Activated naive CD8-positive, alpha-beta T cell (primary cell): ENCODE results near the gene NSD1.
"Not testable (repeated sequence)": the region's sequence is repeated elsewhere in the genome, so short reads cannot be mapped to it uniquely, and the experiment has no call there.

Experiments
- H3K27ac Mint-ChIP-seq: one replicate; pipeline ENCODE4 v1.8.0; 2021; ENCODE audit warnings: mixed read lengths
- H3K27me3 Mint-ChIP-seq: one replicate; pipeline ENCODE4 v1.8.0; 2021; ENCODE audit warnings: mixed read lengths
- H3K36me3 Mint-ChIP-seq: one replicate; pipeline ENCODE4 v1.8.0; 2021; ENCODE audit warnings: mixed read lengths
- H3K4me1 Mint-ChIP-seq: one replicate; pipeline ENCODE4 v1.8.0; 2021; ENCODE audit warnings: low read depth, mixed read lengths
- H3K4me3 Mint-ChIP-seq: one replicate; pipeline ENCODE4 v1.8.0; 2021; ENCODE audit warnings: mild to moderate bottlenecking, mixed read lengths
- H3K9me3 Mint-ChIP-seq: one replicate; pipeline ENCODE4 v1.8.0; 2021; ENCODE audit warnings: low read depth, mixed read lengths

Gene NSD1

GRCh38 chr5:177303121-177303924 is 169.8 kb downstream of the NSD1 start, which contains the start of the genes PRELID1 and RAB24:
PRELID1 (plus strand) TSS chr5:177303799; CDS start chr5:177303986, 187 bp downstream.
RAB24 (minus strand) TSS chr5:177303719; CDS start chr5:177303288, 431 bp downstream.
- no peaks in the 10 kb centered on the region for H3K27me3 Mint-ChIP-seq
- H3K27ac Mint-ChIP-seq = peak within 1 kb of the TSS; percentile 91
- H3K4me1 Mint-ChIP-seq = peaks cover 64% of the 10 kb centered on the region
- H3K36me3 Mint-ChIP-seq = peaks cover 8% of the 10 kb centered on the region
- peak within 1 kb of the TSS; percentile 98 for H3K4me3 Mint-ChIP-seq
- no peaks in the 10 kb centered on the region for H3K9me3 Mint-ChIP-seq

GRCh38 chr5:177303925-177304391 is 170.4 kb downstream of the NSD1 start:
- H3K27me3 Mint-ChIP-seq = no peaks in the 10 kb centered on the region
- peak overlapping the region; percentile 91 for H3K27ac Mint-ChIP-seq
- H3K9me3 Mint-ChIP-seq = no peaks in the 10 kb centered on the region
- H3K4me3 Mint-ChIP-seq = peak overlapping the region; percentile 98
- H3K4me1 Mint-ChIP-seq = peaks cover 61% of the 10 kb centered on the region
- peaks cover 8% of the 10 kb centered on the region for H3K36me3 Mint-ChIP-seq

- H3K27me3 Mint-ChIP-seq = no peaks in the 10 kb centered on the region
- no peaks in the 10 kb centered on the region for H3K9me3 Mint-ChIP-seq
- peaks cover 8% of the 10 kb centered on the region for H3K36me3 Mint-ChIP-seq
- H3K27ac Mint-ChIP-seq = peak overlapping the region; percentile 91
- H3K4me3 Mint-ChIP-seq = peak overlapping the region; percentile 98
- peaks cover 60% of the 10 kb centered on the region for H3K4me1 Mint-ChIP-seq
Observed at GRCh38 chr5:177304392-177305119, 171.0 kb downstream of the NSD1 start.

- H3K9me3 Mint-ChIP-seq, H3K27me3 Mint-ChIP-seq, H3K36me3 Mint-ChIP-seq: not testable (repeated sequence)
- peak overlapping the region; percentile 58 for H3K27ac Mint-ChIP-seq
- peaks cover 57% of the 10 kb centered on the region for H3K4me1 Mint-ChIP-seq
- peak overlapping the region; percentile 98 for H3K4me3 Mint-ChIP-seq
Observed at GRCh38 chr5:177306103-177306640, 172.6 kb downstream of the NSD1 start.

GRCh38 chr5:177306674-177307543 is 173.3 kb downstream of the NSD1 start:
- Mint-ChIP-seq H3K27ac (peak overlapping the region; percentile 43), H3K36me3 (peaks cover 8% of the 10 kb centered on the region), H3K27me3 (no peaks in the 10 kb centered on the region), H3K9me3 (no peaks in the 10 kb centered on the region), H3K4me3 (peak overlapping the region; percentile 9), H3K4me1 (peaks cover 49% of the 10 kb centered on the region)

GRCh38 chr5:177307544-177308363 is 174.2 kb downstream of the NSD1 start:
- peaks cover 8% of the 10 kb centered on the region for H3K36me3 Mint-ChIP-seq
- H3K4me1 Mint-ChIP-seq = peaks cover 47% of the 10 kb centered on the region
- no peak overlapping the region for H3K4me3 Mint-ChIP-seq

GRCh38 chr5:177308740-177309139 is 175.2 kb downstream of the NSD1 start:
- H3K27ac Mint-ChIP-seq = no peak overlapping the region
- no peaks in the 10 kb centered on the region for H3K9me3 Mint-ChIP-seq
- H3K36me3 Mint-ChIP-seq = peaks cover 8% of the 10 kb centered on the region
- no peaks in the 10 kb centered on the region for H3K27me3 Mint-ChIP-seq
- peaks cover 47% of the 10 kb centered on the region for H3K4me1 Mint-ChIP-seq
- no peak overlapping the region for H3K4me3 Mint-ChIP-seq

More at GRCh38 chr5:177307544-177308363, 174.2 kb downstream of the NSD1 start:
- H3K27me3 Mint-ChIP-seq = no peaks in the 10 kb centered on the region
- H3K27ac Mint-ChIP-seq = no peak overlapping the region
- H3K9me3 Mint-ChIP-seq = no peaks in the 10 kb centered on the region

- peak overlapping the region; percentile 62 for H3K4me3 Mint-ChIP-seq
- no peaks in the 10 kb centered on the region for H3K9me3 Mint-ChIP-seq
- peaks cover 44% of the 10 kb centered on the region for H3K4me1 Mint-ChIP-seq
- no peaks in the 10 kb centered on the region for H3K27me3 Mint-ChIP-seq
- peaks cover 8% of the 10 kb centered on the region for H3K36me3 Mint-ChIP-seq
- peak overlapping the region; percentile 22 for H3K27ac Mint-ChIP-seq
Observed at GRCh38 chr5:177309351-177310191, 176.0 kb downstream of the NSD1 start.

GRCh38 chr5:177310332-177310731 is 176.8 kb downstream of the NSD1 start:
- Mint-ChIP-seq H3K27me3 (no peaks in the 10 kb centered on the region), H3K9me3 (no peaks in the 10 kb centered on the region), H3K36me3 (peaks cover 7% of the 10 kb centered on the region), H3K27ac (no peak overlapping the region), H3K4me1 (peaks cover 37% of the 10 kb centered on the region), H3K4me3 (no peak overlapping the region)

- Mint-ChIP-seq H3K27ac (peak overlapping the region; percentile 25), H3K4me3 (peak overlapping the region; percentile 84), H3K9me3 (no peaks in the 10 kb centered on the region), H3K36me3 (peaks cover 4% of the 10 kb centered on the region), H3K4me1 (peaks cover 33% of the 10 kb centered on the region), H3K27me3 (no peaks in the 10 kb centered on the region)
Observed at GRCh38 chr5:177310757-177311391, 177.3 kb downstream of the NSD1 start.

- Mint-ChIP-seq H3K4me1 (peaks cover 29% of the 10 kb centered on the region), H3K9me3 (no peaks in the 10 kb centered on the region), H3K4me3 (peak overlapping the region; percentile 67), H3K27me3 (no peaks in the 10 kb centered on the region), H3K36me3 (no peaks in the 10 kb centered on the region), H3K27ac (no peak overlapping the region)
Observed at GRCh38 chr5:177311392-177311722, 177.8 kb downstream of the NSD1 start.

- H3K4me3 Mint-ChIP-seq = peak within 1 kb of the TSS; percentile 84
- H3K9me3 Mint-ChIP-seq = no peaks in the 10 kb centered on the region
- peak within 1 kb of the TSS; percentile 83 for H3K27ac Mint-ChIP-seq
- H3K27me3 Mint-ChIP-seq = no peaks in the 10 kb centered on the region
- H3K36me3 Mint-ChIP-seq = no peaks in the 10 kb centered on the region
- H3K4me1 Mint-ChIP-seq = peaks cover 24% of the 10 kb centered on the region
Observed at GRCh38 chr5:177311723-177312648, 178.4 kb downstream of the NSD1 start, which contains the start of gene MXD3. MXD3 (minus strand) TSS chr5:177311898; CDS start chr5:177311830, 68 bp downstream.
